ENCODE measurements around the gene RBM6. TPM values are rescaled to one million over a fixed set of nuclear protein-coding genes. Genes with fewer than 3 reads are reported as not detected.

The RBM6 gene
- total RNA-seq, 1 experiment from 2014 or later, result 118 TPM

- ATAC-seq, result no peak
- DNase-seq (ENCODE audit: low spot score), result no peak
- H3K4me3 Mint-ChIP-seq, result no peak overlapping the region
- CTCF ChIA-PET, result interaction anchor here (1.4 to 7.5 kb wide), 12 partner anchors 8 to 349 kb away, joined by 3 to 115 read pairs (median 16); partner anchors contain the start of genes CAMKV, INKA1 and MON1A
- no peak overlapping the region for H3K27ac Mint-ChIP-seq
- no peaks in the 10 kb centered on the region for H3K36me3 Mint-ChIP-seq
- no peaks in the 10 kb centered on the region for H3K9me3 Mint-ChIP-seq
- peaks cover 11% of the 10 kb centered on the region for H3K27me3 Mint-ChIP-seq (ENCODE audit: low read depth)
- POLR2A ChIA-PET, result no interaction called here
- TF ChIP-seq CBFB (CRISPR knock-in tag; IDR thresholded peaks at IDR 0.05; ENCODE audit: low read depth) (no peak), CDX4 (CRISPR knock-in tag; IDR thresholded peaks at IDR 0.05; ENCODE audit: borderline replicate concordance) (no peak), CREM (CRISPR knock-in tag; IDR thresholded peaks at IDR 0.05) (no peak), EMX1 (CRISPR knock-in tag; IDR thresholded peaks at IDR 0.05) (no peak), ZNF232 (CRISPR knock-in tag; IDR thresholded peaks at IDR 0.05) (no peak), JUN (CRISPR knock-in tag; IDR thresholded peaks at IDR 0.05) (no peak), ZNF121 (CRISPR knock-in tag; IDR thresholded peaks at IDR 0.05) (no peak), ZNF317 (CRISPR knock-in tag; IDR thresholded peaks at IDR 0.05; ENCODE audit: borderline replicate concordance, low read depth) (no peak), NFE2L1 (CRISPR knock-in tag; IDR thresholded peaks at IDR 0.05) (no peak), PRRX2 (CRISPR knock-in tag; IDR thresholded peaks at IDR 0.05) (no peak), TCF7 (CRISPR knock-in tag; IDR thresholded peaks at IDR 0.05; ENCODE audit: low read depth) (no peak), ZMAT4 (CRISPR knock-in tag; IDR thresholded peaks at IDR 0.05) (no peak), AFF4 (CRISPR knock-in tag; IDR thresholded peaks at IDR 0.05; ENCODE audit: borderline replicate concordance) (no peak)
- TF ChIP-seq, protein P1, sequence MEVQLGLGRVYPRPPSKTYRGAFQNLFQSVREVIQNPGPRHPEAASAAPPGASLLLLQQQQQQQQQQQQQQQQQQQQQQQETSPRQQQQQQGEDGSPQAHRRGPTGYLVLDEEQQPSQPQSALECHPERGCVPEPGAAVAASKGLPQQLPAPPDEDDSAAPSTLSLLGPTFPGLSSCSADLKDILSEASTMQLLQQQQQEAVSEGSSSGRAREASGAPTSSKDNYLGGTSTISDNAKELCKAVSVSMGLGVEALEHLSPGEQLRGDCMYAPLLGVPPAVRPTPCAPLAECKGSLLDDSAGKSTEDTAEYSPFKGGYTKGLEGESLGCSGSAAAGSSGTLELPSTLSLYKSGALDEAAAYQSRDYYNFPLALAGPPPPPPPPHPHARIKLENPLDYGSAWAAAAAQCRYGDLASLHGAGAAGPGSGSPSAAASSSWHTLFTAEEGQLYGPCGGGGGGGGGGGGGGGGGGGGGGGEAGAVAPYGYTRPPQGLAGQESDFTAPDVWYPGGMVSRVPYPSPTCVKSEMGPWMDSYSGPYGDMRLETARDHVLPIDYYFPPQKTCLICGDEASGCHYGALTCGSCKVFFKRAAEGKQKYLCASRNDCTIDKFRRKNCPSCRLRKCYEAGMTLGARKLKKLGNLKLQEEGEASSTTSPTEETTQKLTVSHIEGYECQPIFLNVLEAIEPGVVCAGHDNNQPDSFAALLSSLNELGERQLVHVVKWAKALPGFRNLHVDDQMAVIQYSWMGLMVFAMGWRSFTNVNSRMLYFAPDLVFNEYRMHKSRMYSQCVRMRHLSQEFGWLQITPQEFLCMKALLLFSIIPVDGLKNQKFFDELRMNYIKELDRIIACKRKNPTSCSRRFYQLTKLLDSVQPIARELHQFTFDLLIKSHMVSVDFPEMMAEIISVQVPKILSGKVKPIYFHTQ (CRISPR knock-in tag; IDR thresholded peaks at IDR 0.05), result no peak
- TF ChIP-seq, protein P2, sequence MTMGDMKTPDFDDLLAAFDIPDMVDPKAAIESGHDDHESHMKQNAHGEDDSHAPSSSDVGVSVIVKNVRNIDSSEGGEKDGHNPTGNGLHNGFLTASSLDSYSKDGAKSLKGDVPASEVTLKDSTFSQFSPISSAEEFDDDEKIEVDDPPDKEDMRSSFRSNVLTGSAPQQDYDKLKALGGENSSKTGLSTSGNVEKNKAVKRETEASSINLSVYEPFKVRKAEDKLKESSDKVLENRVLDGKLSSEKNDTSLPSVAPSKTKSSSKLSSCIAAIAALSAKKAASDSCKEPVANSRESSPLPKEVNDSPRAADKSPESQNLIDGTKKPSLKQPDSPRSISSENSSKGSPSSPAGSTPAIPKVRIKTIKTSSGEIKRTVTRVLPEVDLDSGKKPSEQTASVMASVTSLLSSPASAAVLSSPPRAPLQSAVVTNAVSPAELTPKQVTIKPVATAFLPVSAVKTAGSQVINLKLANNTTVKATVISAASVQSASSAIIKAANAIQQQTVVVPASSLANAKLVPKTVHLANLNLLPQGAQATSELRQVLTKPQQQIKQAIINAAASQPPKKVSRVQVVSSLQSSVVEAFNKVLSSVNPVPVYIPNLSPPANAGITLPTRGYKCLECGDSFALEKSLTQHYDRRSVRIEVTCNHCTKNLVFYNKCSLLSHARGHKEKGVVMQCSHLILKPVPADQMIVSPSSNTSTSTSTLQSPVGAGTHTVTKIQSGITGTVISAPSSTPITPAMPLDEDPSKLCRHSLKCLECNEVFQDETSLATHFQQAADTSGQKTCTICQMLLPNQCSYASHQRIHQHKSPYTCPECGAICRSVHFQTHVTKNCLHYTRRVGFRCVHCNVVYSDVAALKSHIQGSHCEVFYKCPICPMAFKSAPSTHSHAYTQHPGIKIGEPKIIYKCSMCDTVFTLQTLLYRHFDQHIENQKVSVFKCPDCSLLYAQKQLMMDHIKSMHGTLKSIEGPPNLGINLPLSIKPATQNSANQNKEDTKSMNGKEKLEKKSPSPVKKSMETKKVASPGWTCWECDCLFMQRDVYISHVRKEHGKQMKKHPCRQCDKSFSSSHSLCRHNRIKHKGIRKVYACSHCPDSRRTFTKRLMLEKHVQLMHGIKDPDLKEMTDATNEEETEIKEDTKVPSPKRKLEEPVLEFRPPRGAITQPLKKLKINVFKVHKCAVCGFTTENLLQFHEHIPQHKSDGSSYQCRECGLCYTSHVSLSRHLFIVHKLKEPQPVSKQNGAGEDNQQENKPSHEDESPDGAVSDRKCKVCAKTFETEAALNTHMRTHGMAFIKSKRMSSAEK (CRISPR knock-in tag; IDR thresholded peaks at IDR 0.05; ENCODE audit: borderline replicate concordance), result no peak
- peaks cover 32% of the 10 kb centered on the region for H3K4me1 Mint-ChIP-seq
Observed at GRCh38 chr3:49911611-49912010, 28.3 kb upstream of the RBM6 start.
